Liver (tissue), 9 donors: Measurements from ENCODE around the gene SLC12A3. TPM values are rescaled to one million over a fixed set of nuclear protein-coding genes. Genes with fewer than 3 reads are reported as not detected.

Experiments used
- DNase-seq: peaks from one replicate; pipeline ENCODE4 v3.0.0-alpha.2; 2017; ENCODE audit warnings: low spot score
- H3K27ac ChIP-seq, 2 donors: one replicate each; pipeline ENCODE4 v1.7.0; 2013; ENCODE audit warnings: inconsistent platforms in 2 of 2, low read length in 2 of 2, control low read depth in 1 of 2, low read depth in 1 of 2, mild to moderate bottlenecking in 1 of 2
- H3K27me3 ChIP-seq, 4 donors: one replicate each; pipeline versions ENCODE4 v1.6.1 to v1.7.0; 2013; ENCODE audit warnings: low read length in 3 of 4, inconsistent platforms in 1 of 4, mild to moderate bottlenecking in 1 of 4, moderate library complexity in 1 of 4; ENCODE audit not compliant: control insufficient read depth in 4 of 4, insufficient read depth in 4 of 4
- H3K36me3 ChIP-seq, 4 donors: one replicate each; pipeline versions ENCODE4 v1.6.1 to v1.7.0; 2013; ENCODE audit warnings: low read length in 3 of 4, mild to moderate bottlenecking in 3 of 4, low read depth in 1 of 4, moderate library complexity in 1 of 4; ENCODE audit not compliant: control insufficient read depth in 4 of 4, insufficient read depth in 3 of 4
- H3K4me1 ChIP-seq, 4 donors: one replicate each; pipeline versions ENCODE4 v1.6.1 to v1.7.0; 2013; ENCODE audit warnings: low read length in 3 of 4, mild to moderate bottlenecking in 3 of 4, moderate library complexity in 1 of 4; ENCODE audit not compliant: control insufficient read depth in 4 of 4, insufficient read depth in 4 of 4
- H3K4me3 ChIP-seq, 3 donors: one replicate each; pipeline versions ENCODE4 v1.6.1 to v1.7.0; 2013; ENCODE audit warnings: low read length in 3 of 3, control low read depth in 1 of 3, low read depth in 1 of 3, mild to moderate bottlenecking in 1 of 3
- H3K9ac ChIP-seq, 2 donors: one replicate each; pipeline ENCODE4 v1.7.0; 2013; ENCODE audit warnings: low read length in 2 of 2, mild to moderate bottlenecking in 2 of 2, moderate library complexity in 2 of 2, control low read depth in 1 of 2, low read depth in 1 of 2
- H3K9me3 ChIP-seq, 4 donors: one replicate each; pipeline versions ENCODE4 v1.6.1 to v1.7.0; 2013; ENCODE audit warnings: low read length in 3 of 4; ENCODE audit not compliant: control insufficient read depth in 4 of 4
- ATF3 ChIP-seq: IDR thresholded peaks from 2 replicates; pipeline ENCODE4 v1.6.1; 2016; ENCODE audit warnings: antibody characterized with exemption
- EGR1 ChIP-seq, 2 donors: IDR thresholded peaks; 2 replicates each; pipeline ENCODE4 v1.6.1; 2016 to 2018; ENCODE audit warnings: antibody characterized with exemption in 2 of 2, low read depth in 2 of 2
- FOXA1 ChIP-seq: IDR thresholded peaks from 2 replicates; pipeline ENCODE4 v1.6.1; 2016; ENCODE audit warnings: antibody characterized with exemption
- FOXA2 ChIP-seq: IDR thresholded peaks from 2 replicates; pipeline ENCODE4 v1.6.1; 2016; ENCODE audit warnings: antibody characterized with exemption
- GABPA ChIP-seq, 2 donors: IDR thresholded peaks in 1 of 2; conservative IDR thresholded peaks in 1 of 2; 2 replicates each; pipeline ENCODE4 v1.6.1; 2016; ENCODE audit warnings: antibody characterized with exemption in 2 of 2, mild to moderate bottlenecking in 1 of 2, moderate library complexity in 1 of 2
- HNF4A ChIP-seq, 2 donors: conservative IDR thresholded peaks; 2 replicates each; pipeline ENCODE4 v1.6.1; 2016; ENCODE audit warnings: antibody characterized with exemption in 2 of 2, mild to moderate bottlenecking in 2 of 2
- HNF4G ChIP-seq: IDR thresholded peaks from 2 replicates; pipeline ENCODE4 v1.6.1; 2016; ENCODE audit warnings: antibody characterized with exemption
- JUND ChIP-seq, 2 donors: IDR thresholded peaks; 2 replicates each; pipeline ENCODE4 v1.6.1; 2016; ENCODE audit warnings: antibody characterized with exemption in 2 of 2
- NR2F2 ChIP-seq: IDR thresholded peaks from 2 replicates; pipeline ENCODE4 v1.6.1; 2016; ENCODE audit warnings: antibody characterized with exemption
- RAD21 ChIP-seq, 2 donors: IDR thresholded peaks; 2 replicates each; pipeline ENCODE4 v1.6.1; 2016; ENCODE audit warnings: antibody characterized with exemption in 2 of 2, mild to moderate bottlenecking in 2 of 2
- REST ChIP-seq: IDR thresholded peaks from 2 replicates; pipeline ENCODE4 v1.6.1; 2016; ENCODE audit warnings: antibody characterized with exemption, mild to moderate bottlenecking
- RXRA ChIP-seq, 2 donors: IDR thresholded peaks; 2 replicates each; pipeline ENCODE4 v1.6.1; 2017 to 2018; ENCODE audit warnings: antibody characterized with exemption in 2 of 2, mild to moderate bottlenecking in 1 of 2
- SP1 ChIP-seq: IDR thresholded peaks from 2 replicates; pipeline ENCODE4 v1.6.1; 2018; ENCODE audit warnings: antibody characterized with exemption, mild to moderate bottlenecking
- TAF1 ChIP-seq: conservative IDR thresholded peaks from 2 replicates; pipeline ENCODE4 v1.6.1; 2016; ENCODE audit warnings: antibody characterized with exemption, mild to moderate bottlenecking
- YY1 ChIP-seq: IDR thresholded peaks from 2 replicates; pipeline ENCODE4 v1.6.1; 2016; ENCODE audit warnings: antibody characterized with exemption, mild to moderate bottlenecking
- ZBTB33 ChIP-seq: IDR thresholded peaks from 2 replicates; pipeline ENCODE4 v1.6.1; 2016; ENCODE audit warnings: antibody characterized with exemption
- WGBS: extraction: QIAGEN DNeasy Blood & Tissue Kit; methylation state at CpG from one replicate; pipeline ENCODE4 v1.1.7; 2013; 5-methylcytosine and 5-hydroxymethylcytosine counted together
- polyA plus RNA-seq, 2 donors: library from polyadenylated mRNA; stranded (reverse) in 1 of 2; unstranded in 1 of 2; fragments of 200-250 nt in 1 of 2; fragments of >200 nt in 1 of 2; fragmentation: Nextera tagmentation in 1 of 2; extraction: Ambion mirVana in 1 of 2; gene quantifications; one replicate each; pipeline versions ENCODE4 v1.2.1 to v1.2.3, GENCODE V29; 2013 to 2015
- total RNA-seq, 2 donors: library from RNA; depleted of rRNA; stranded (reverse); fragments of >200 nt; gene quantifications; one replicate each; pipeline ENCODE4 v1.2.3, GENCODE V29; 2014
- TF ChIP-seq, protein P1 (sequence below): IDR thresholded peaks from 2 replicates; pipeline ENCODE4 v1.6.1; 2016; ENCODE audit warnings: antibody characterized with exemption
- TF ChIP-seq, protein P2 (sequence below): fragments of 150-350 bp; IDR thresholded peaks from 2 replicates; pipeline ENCODE4 v1.5.1; 2017; ENCODE audit warnings: improper control_type of control experiment, low read depth, low read length; ENCODE audit not compliant: missing input control
- donor health status: healthy.
- donor health status: healthy.
- donor health status: healthy.
- donor health status: healthy.
- donor health status: healthy.

SLC12A3 gene
- total and polyA plus RNA-seq, 4 donors, result 0.09 TPM; not detected in 3

GRCh38 chr16:56842133-56842532 lies 22.9 kb upstream of the SLC12A3 start:
- H3K27me3 ChIP-seq, result no peaks in the 10 kb centered on the region
- peaks cover 4 to 16% (median 10%) of the 10 kb centered on the region in 4 donors for H3K36me3 ChIP-seq
- H3K4me3 ChIP-seq, result no peak overlapping the region
- H3K4me1 ChIP-seq, result no peaks in the 10 kb centered on the region
- no peak overlapping the region for H3K9ac ChIP-seq
- DNase-seq, result no peak
- no peaks in the 10 kb centered on the region for H3K9me3 ChIP-seq
- TF ChIP-seq SP1, result no peak
- TF ChIP-seq NR2F2, result no peak
- TF ChIP-seq, protein P1, sequence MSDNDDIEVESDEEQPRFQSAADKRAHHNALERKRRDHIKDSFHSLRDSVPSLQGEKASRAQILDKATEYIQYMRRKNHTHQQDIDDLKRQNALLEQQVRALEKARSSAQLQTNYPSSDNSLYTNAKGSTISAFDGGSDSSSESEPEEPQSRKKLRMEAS, result no peak
- TF ChIP-seq GABPA (IDR thresholded peaks at IDR 0.05 in 1 of 2, conservative IDR thresholded peaks at IDR 0.05 in 1 of 2), result no peak
- TF ChIP-seq FOXA2, result no peak
- H3K27ac ChIP-seq, result no peak overlapping the region

GRCh38 chr16:56844056-56844455 lies 21.0 kb upstream of the SLC12A3 start:
- WGBS, result 97% methylated on average over 6 of the region's 6 CpGs
- Histone ChIP-seq H3K4me3 (no peak overlapping the region), H3K27me3 (no peaks in the 10 kb centered on the region), H3K9me3 (no peaks in the 10 kb centered on the region), H3K4me1 (peaks cover 0 to 4% (median 3%) of the 10 kb centered on the region in 4 donors), H3K27ac (no peak overlapping the region), H3K9ac (no peak overlapping the region), H3K36me3 (peaks cover 0 to 12% (median 5%) of the 10 kb centered on the region in 4 donors)
- TF ChIP-seq RXRA (IDR thresholded peaks at IDR 0.05) (no peak), HNF4G (no peak), HNF4A (conservative IDR thresholded peaks at IDR 0.05) (no peak), REST (no peak), FOXA1 (no peak), GABPA (IDR thresholded peaks at IDR 0.05 in 1 of 2, conservative IDR thresholded peaks at IDR 0.05 in 1 of 2) (no peak), SP1 (no peak), YY1 (no peak), NR2F2 (no peak), EGR1 (IDR thresholded peaks at IDR 0.05; ENCODE audit: low read depth in 2 of 2) (no peak), JUND (IDR thresholded peaks at IDR 0.05) (no peak), ATF3 (no peak), RAD21 (IDR thresholded peaks at IDR 0.05) (no peak), FOXA2 (no peak), TAF1 (no peak), ZBTB33 (no peak)
- TF ChIP-seq, protein P1, result no peak
- TF ChIP-seq, protein P2, sequence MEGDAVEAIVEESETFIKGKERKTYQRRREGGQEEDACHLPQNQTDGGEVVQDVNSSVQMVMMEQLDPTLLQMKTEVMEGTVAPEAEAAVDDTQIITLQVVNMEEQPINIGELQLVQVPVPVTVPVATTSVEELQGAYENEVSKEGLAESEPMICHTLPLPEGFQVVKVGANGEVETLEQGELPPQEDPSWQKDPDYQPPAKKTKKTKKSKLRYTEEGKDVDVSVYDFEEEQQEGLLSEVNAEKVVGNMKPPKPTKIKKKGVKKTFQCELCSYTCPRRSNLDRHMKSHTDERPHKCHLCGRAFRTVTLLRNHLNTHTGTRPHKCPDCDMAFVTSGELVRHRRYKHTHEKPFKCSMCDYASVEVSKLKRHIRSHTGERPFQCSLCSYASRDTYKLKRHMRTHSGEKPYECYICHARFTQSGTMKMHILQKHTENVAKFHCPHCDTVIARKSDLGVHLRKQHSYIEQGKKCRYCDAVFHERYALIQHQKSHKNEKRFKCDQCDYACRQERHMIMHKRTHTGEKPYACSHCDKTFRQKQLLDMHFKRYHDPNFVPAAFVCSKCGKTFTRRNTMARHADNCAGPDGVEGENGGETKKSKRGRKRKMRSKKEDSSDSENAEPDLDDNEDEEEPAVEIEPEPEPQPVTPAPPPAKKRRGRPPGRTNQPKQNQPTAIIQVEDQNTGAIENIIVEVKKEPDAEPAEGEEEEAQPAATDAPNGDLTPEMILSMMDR, result no peak
- no peak for DNase-seq
